Lung (tissue), 12 donors: ENCODE measurements around the gene KIAA1217. TPM values are rescaled to one million over a fixed set of nuclear protein-coding genes. Genes with fewer than 3 reads are reported as not detected.

Experiments used
- ATAC-seq: fragments of 200-7000 bp; cut with Tn5 transposase; one replicate; pipeline ENCODE4 v1.9.1; 2020; ENCODE audit warnings: moderate number of reproducible peaks; ENCODE audit not compliant: insufficient read depth, low FRiP score
- DNase-seq, 3 donors: peaks; one replicate each; pipeline ENCODE4 v3.0.0-alpha.2; 2013 to 2017
- H3K27ac ChIP-seq, 2 donors: one replicate each; pipeline ENCODE4 v1.5.1; 2013; ENCODE audit warnings: mild to moderate bottlenecking in 2 of 2, moderate library complexity in 2 of 2, control low read depth in 1 of 2, inconsistent platforms in 1 of 2, low read depth in 1 of 2, low read length in 1 of 2
- H3K27me3 ChIP-seq, 3 donors: one replicate each; pipeline ENCODE4 v1.5.1; 2013; ENCODE audit warnings: low read length in 2 of 3; ENCODE audit not compliant: control insufficient read depth in 3 of 3, insufficient read depth in 3 of 3
- H3K36me3 ChIP-seq, 4 donors: one replicate each; pipeline ENCODE4 v1.5.1; 2013; ENCODE audit warnings: low read length in 4 of 4, mild to moderate bottlenecking in 1 of 4, moderate library complexity in 1 of 4; ENCODE audit not compliant: control insufficient read depth in 4 of 4, insufficient read depth in 4 of 4
- H3K4me1 ChIP-seq, 5 donors: one replicate each; pipeline ENCODE4 v1.5.1; 2013; ENCODE audit warnings: low read length in 5 of 5, mild to moderate bottlenecking in 2 of 5, moderate library complexity in 1 of 5; ENCODE audit not compliant: control insufficient read depth in 5 of 5, insufficient read depth in 5 of 5
- H3K4me3 ChIP-seq: one replicate; pipeline ENCODE4 v1.5.1; 2013; ENCODE audit warnings: mild to moderate bottlenecking, control low read depth, moderate library complexity
- H3K9ac ChIP-seq, 2 donors: one replicate each; pipeline ENCODE4 v1.5.1; 2013; ENCODE audit warnings: low read length in 2 of 2, control low read depth in 1 of 2; ENCODE audit not compliant: insufficient read depth in 1 of 2
- H3K9me3 ChIP-seq, 4 donors: one replicate each; pipeline ENCODE4 v1.5.1; 2013; ENCODE audit warnings: low read length in 3 of 4, mild to moderate bottlenecking in 1 of 4, moderate library complexity in 1 of 4; ENCODE audit not compliant: control insufficient read depth in 4 of 4, insufficient read depth in 3 of 4
- WGBS, 2 donors: extraction: QIAGEN DNeasy Blood & Tissue Kit; methylation state at CpG; one replicate each; pipeline ENCODE4 v1.1.7; 2013; 5-methylcytosine and 5-hydroxymethylcytosine counted together
- polyA plus RNA-seq, 2 donors: library from polyadenylated mRNA; stranded (reverse); fragments of 200-250 nt; gene quantifications; one replicate each; pipeline ENCODE4 v1.2.1, GENCODE V29; 2013
- total RNA-seq, 2 donors: library from RNA; depleted of rRNA in 1 of 2; stranded (reverse); fragments of >200 nt in 1 of 2; gene quantifications; one replicate each; pipeline ENCODE4 v1.2.1, GENCODE V29; 2014 to 2021
- TF ChIP-seq, protein P1 (sequence below): IDR thresholded peaks from 2 replicates; pipeline ENCODE4 v1.5.1; 2012; ENCODE audit warnings: mild to moderate bottlenecking; ENCODE audit errors: control extremely low read depth, extremely low read depth
- donor health status: control.
- donor health status: control.
- donor health status: Bipolar disorder and iron deficiency.
- donor health status: healthy.
- donor health status: DM: yes; HTN: yes; CAD: no.

The KIAA1217 gene
- total and polyA plus RNA-seq, 4 donors, result 5.5 to 58.6 (median 24.1) TPM

- Histone ChIP-seq H3K27me3 (no peaks in the 10 kb centered on the region), H3K36me3 (peaks cover 0 to 2% (median 0%) of the 10 kb centered on the region in 4 donors), H3K4me1 (peaks cover 0 to 13% (median 0%) of the 10 kb centered on the region in 5 donors), H3K27ac (no peak overlapping the region), H3K9me3 (no peaks in the 10 kb centered on the region), H3K9ac (no peak overlapping the region), H3K4me3 (no peak overlapping the region)
- DNase-seq, result no peak
- 77 to 84% methylated on average over 11 of the region's 11 CpGs for WGBS, 2 donors
- TF ChIP-seq, protein P1, sequence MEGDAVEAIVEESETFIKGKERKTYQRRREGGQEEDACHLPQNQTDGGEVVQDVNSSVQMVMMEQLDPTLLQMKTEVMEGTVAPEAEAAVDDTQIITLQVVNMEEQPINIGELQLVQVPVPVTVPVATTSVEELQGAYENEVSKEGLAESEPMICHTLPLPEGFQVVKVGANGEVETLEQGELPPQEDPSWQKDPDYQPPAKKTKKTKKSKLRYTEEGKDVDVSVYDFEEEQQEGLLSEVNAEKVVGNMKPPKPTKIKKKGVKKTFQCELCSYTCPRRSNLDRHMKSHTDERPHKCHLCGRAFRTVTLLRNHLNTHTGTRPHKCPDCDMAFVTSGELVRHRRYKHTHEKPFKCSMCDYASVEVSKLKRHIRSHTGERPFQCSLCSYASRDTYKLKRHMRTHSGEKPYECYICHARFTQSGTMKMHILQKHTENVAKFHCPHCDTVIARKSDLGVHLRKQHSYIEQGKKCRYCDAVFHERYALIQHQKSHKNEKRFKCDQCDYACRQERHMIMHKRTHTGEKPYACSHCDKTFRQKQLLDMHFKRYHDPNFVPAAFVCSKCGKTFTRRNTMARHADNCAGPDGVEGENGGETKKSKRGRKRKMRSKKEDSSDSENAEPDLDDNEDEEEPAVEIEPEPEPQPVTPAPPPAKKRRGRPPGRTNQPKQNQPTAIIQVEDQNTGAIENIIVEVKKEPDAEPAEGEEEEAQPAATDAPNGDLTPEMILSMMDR, result no peak
- ATAC-seq, result no peak
These were observed 83.7 kb downstream of the KIAA1217 start for GRCh38 chr10:24292304-24293293.

DNA sequence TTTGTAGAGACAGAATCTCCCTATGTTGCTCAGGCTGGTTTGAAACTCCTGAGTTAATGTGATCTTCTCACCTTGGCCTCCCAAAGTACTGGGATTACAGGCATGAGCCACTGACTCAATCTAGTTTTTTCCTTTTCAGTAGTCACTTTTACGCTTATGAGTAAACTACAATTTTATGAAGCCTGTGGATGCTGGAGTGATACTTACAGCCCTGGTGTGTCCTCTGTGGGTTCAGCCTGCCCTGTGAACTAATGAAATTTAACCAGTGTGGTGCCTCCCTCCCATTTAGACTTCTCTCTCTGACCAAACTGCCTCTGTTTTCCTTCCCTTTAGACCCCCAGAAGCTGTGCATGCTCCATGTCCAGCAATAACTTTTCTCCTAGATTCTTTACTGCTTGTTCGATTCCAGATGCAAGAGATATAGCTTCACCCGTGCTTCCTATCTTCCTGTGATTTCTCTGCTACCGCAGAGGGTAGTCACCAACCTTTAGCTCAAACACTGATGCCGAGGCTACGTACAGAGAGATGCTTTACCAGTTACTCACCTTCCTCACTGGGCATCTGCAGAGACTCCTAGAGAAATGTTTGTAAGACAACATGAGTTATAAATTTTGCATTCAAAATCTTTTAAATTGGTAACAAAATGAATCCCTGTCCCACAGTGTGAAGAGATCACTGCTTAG, 90.8 kb downstream of the KIAA1217 start:
- H3K9me3 ChIP-seq, result no peaks in the 10 kb centered on the region
- ATAC-seq, result no peak

DNA sequence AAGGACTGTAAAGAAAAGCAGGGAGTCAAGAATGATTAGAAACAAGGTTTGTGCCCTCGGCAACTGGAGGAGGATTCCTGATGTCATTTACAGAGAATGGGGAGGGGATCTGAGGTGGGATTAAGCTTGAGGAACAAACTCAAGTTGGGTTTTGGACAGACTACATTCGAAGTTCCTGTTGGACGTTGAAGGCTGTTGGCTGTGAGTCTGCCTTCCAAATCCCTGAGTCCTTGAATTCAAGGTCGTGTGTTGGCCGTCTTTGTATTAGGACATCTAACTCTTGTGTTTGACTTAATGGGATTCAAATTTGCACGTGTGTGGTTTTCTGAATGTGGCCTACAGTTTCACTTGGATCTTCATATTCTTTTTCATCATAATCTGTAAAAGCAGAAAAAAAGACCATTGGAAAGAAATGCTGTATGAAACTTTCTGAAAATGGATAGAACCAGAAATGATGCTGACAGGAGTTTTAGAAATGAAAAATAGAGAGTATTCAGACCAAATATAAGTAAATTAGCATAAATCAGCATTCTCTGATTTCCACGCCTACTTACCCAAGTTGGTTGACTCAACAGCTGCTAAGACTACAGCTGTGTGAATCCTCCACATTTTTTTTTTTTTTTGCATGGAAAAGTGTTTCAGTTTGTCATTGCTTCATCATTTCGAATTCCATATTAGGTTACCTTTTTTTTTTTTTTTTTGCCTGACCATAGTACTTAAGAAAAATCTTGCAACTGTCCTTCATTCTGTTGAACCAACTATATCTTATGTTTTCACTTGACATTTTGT, 94.8 kb downstream of the KIAA1217 start:
- no peak overlapping the region for H3K27ac ChIP-seq
- H3K36me3 ChIP-seq, result no peaks in the 10 kb centered on the region
- no peaks in the 10 kb centered on the region for H3K9me3 ChIP-seq
- H3K4me1 ChIP-seq, result peaks cover 5 to 27% (median 17%) of the 10 kb centered on the region in 5 donors
- DNase-seq (no peak), ATAC-seq (no peak)
- H3K27me3 ChIP-seq, result no peaks in the 10 kb centered on the region
- no peak overlapping the region for H3K4me3 ChIP-seq
- TF ChIP-seq, protein P1, result no peak
- 74 to 75% methylated on average over 8 of the region's 8 CpGs for WGBS, 2 donors
- no peak overlapping the region for H3K9ac ChIP-seq

More for the DNA sequence above, 90.8 kb downstream of the KIAA1217 start:
- 86 to 88% methylated on average over 6 of the region's 6 CpGs for WGBS, 2 donors
- H3K4me1 ChIP-seq, result peaks cover 0 to 3% (median 0%) of the 10 kb centered on the region in 5 donors
- H3K9ac ChIP-seq, result no peak overlapping the region
- H3K27me3 ChIP-seq, result no peaks in the 10 kb centered on the region
- no peak for DNase-seq
- no peaks in the 10 kb centered on the region for H3K36me3 ChIP-seq
- TF ChIP-seq, protein P1, result no peak
- H3K27ac ChIP-seq, result no peak overlapping the region
- H3K4me3 ChIP-seq, result no peak overlapping the region
